ENCODE measurements around the gene TADA2B. TPM values are rescaled to one million over a fixed set of nuclear protein-coding genes. Genes with fewer than 3 reads are reported as not detected.

Gene TADA2B
- total and polyA plus RNA-seq, 12 donors = 15.4 to 40.8 (median 30.0) TPM

DNA sequence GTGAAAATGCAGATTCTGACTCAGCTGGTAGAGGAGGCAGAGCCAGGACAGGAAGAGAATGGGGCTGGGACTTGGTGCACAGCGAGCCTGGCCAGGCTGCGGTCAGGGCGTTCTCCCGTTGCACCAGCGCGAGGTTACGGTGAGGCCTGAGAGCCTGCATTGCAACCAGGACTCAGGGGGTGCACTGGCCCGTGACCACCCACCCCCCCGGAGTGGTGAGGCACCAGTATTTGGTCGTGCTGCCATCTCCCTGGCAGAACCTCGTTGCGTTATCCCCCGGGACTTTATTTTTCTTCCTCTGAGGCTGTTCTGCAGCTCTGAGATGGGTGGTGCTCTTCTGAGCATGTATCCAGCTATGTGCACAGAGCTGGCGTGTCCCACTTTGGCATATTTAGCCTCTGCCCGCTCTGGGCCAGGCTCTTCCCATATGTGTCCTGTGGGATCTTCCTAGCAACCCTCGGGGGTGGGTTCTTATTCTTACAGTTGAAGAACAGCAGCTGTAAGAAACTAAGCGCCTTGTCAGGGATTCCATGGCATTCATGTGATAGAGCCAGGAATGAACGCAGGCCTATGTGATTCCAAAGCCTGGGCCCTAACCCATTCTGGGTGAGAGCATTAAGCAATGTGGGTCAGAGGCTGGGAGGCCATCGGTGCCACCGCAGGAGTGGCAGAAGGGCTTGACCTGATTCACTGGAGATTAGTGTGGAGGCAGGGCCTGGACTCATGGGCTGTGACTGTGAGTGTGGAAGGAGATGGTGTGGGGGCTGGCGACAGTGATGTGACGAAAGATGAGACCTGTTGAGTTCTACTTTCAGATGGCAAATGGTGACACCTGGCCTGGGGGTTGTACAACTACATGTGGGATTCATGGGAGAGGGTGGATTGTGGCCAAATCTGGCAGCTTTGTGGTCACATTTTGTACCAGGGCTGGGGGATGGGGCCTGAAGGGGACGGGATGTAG lies 3.1 kb downstream of the TADA2B start:
- Histone ChIP-seq H3K36me3 (peaks cover 0 to 14% (median 0%) of the 10 kb centered on the region in 9 donors), H3K27ac (no peak overlapping the region), H3K4me1 (peaks cover 27 to 82% (median 70%) of the 10 kb centered on the region in 9 donors), H3K9me3 (no peaks in the 10 kb centered on the region), H3K27me3 (no peaks in the 10 kb centered on the region), H3K4me3 (peak overlapping the region in 3 of 10 donors; percentile 19 to 100 (median 93))
- WGBS, 2 donors = 81% methylated on average over 23 of the region's 23 CpGs
- TF ChIP-seq CTCF (IDR thresholded peaks at IDR 0.05) = no peak
- no peak for DNase-seq
- ATAC-seq = no peak
- intact Hi-C loops (cut with DNase I) = loop anchor here in 5 of 10 donors (2.0 to 10.0 kb wide), 3 partner anchors 21 to 331 kb away; partner anchors contain the start of gene BLOC1S4 (in 2 of the 5)

- TF ChIP-seq CTCF (IDR thresholded peaks at IDR 0.05) = no peak
- Histone ChIP-seq H3K27me3 (no peaks in the 10 kb centered on the region), H3K27ac (no peak overlapping the region), H3K9me3 (no peaks in the 10 kb centered on the region), H3K36me3 (peaks cover 0 to 16% (median 0%) of the 10 kb centered on the region in 9 donors), H3K4me3 (no peak overlapping the region), H3K4me1 (peaks cover 23 to 79% (median 68%) of the 10 kb centered on the region in 9 donors)
- ATAC-seq (no peak), DNase-seq (no peak)
- 81 to 84% methylated on average over 9 of the region's 9 CpGs for WGBS, 2 donors
- intact Hi-C loops (cut with DNase I) = loop anchor here in 4 of 10 donors (10.0 kb wide), 2 partner anchors 62 to 332 kb away; partner anchors contain the start of gene BLOC1S4 (in 2 of the 4)
Measured at GRCh38 chr4:7046971-7047370, 3.8 kb downstream of the TADA2B start.

DNA sequence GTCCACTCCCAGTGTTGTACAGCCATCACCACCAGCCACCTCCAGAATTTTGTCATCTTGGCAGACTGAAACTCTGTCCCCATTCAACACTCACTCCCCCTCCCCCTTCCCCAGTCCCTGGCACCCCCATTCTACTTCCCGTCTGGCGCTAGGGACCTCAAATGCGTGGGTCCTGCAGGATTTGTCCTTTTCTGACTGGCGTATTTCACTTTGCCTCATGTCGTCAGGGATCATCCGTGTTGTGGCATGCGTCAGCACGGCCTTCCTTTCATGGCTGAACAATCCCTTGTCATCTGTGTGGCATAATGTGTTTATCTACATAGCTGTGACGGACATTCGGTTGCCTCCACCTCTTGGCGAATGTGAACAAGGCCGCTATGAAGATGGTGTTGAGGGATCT lies 5.5 kb downstream of the TADA2B start:
- intact Hi-C loops (cut with DNase I) = loop anchor here in 4 of 10 donors (10.0 kb wide), 2 partner anchors 64 to 334 kb away; partner anchors contain the start of gene BLOC1S4 (in 2 of the 4)
- ATAC-seq (no peak), DNase-seq (no peak)
- Histone ChIP-seq H3K36me3 (peaks cover 0 to 27% (median under 1%) of the 10 kb centered on the region in 9 donors), H3K9me3 (no peaks in the 10 kb centered on the region), H3K4me3 (no peak overlapping the region), H3K4me1 (peaks cover 23 to 90% (median 79%) of the 10 kb centered on the region in 9 donors), H3K27me3 (no peaks in the 10 kb centered on the region), H3K27ac (no peak overlapping the region)
- 86 to 92% methylated on average over 12 of the region's 12 CpGs for WGBS, 2 donors
- TF ChIP-seq CTCF (IDR thresholded peaks at IDR 0.05) = no peak

- Histone ChIP-seq H3K4me3 (no peak overlapping the region), H3K9me3 (no peaks in the 10 kb centered on the region), H3K27ac (peak overlapping the region in 2 of 10 donors; percentile 21 to 55), H3K27me3 (no peaks in the 10 kb centered on the region), H3K36me3 (peaks cover 0 to 33% (median 3%) of the 10 kb centered on the region in 9 donors), H3K4me1 (peaks cover 23 to 92% (median 79%) of the 10 kb centered on the region in 9 donors)
- no peak for TF ChIP-seq CTCF (IDR thresholded peaks at IDR 0.05)
- ATAC-seq (no peak), DNase-seq (no peak)
- WGBS, 2 donors = 74 to 93% methylated on average over 4 of the region's 4 CpGs
- intact Hi-C loops (cut with DNase I) = loop anchor here in 4 of 10 donors (10.0 kb wide), 2 partner anchors 64 to 334 kb away; partner anchors contain the start of gene BLOC1S4 (in 2 of the 4)
Measured at GRCh38 chr4:7049295-7049694, 6.1 kb downstream of the TADA2B start.

Data from heart right ventricle (tissue), 16 donors.